HepG2 (cell line): ENCODE results near the gene LAPTM4A. TPM values are rescaled to one million over a fixed set of nuclear protein-coding genes. Genes with fewer than 3 reads are reported as not detected.
A peak's percentile ranks its signal among the peaks of the same experiment; 100 is the strongest.

ENCODE experiments used
- ADNP ChIP-seq: sonication (generic); formaldehyde crosslinking; IDR thresholded peaks from 2 replicates; pipeline ENCODE4 v1.4.0; 2020; ENCODE audit warnings: missing genetic modification reagents
- CBFB ChIP-seq: sonication (generic); formaldehyde crosslinking; IDR thresholded peaks from 2 replicates; pipeline ENCODE4 v1.4.0; 2020; ENCODE audit warnings: missing genetic modification reagents
- CC2D1A ChIP-seq: sonication (generic); formaldehyde crosslinking; IDR thresholded peaks from 2 replicates; pipeline ENCODE4 v1.8.1; 2023; ENCODE audit warnings: mild to moderate bottlenecking, missing genetic modification reagents
- DNMT1 ChIP-seq: sonication (generic); formaldehyde crosslinking; IDR thresholded peaks from 2 replicates; pipeline ENCODE4 v1.5.1; 2020; ENCODE audit warnings: mild to moderate bottlenecking, missing genetic modification reagents
- MEF2D ChIP-seq: sonication (generic); formaldehyde crosslinking; IDR thresholded peaks from 2 replicates; pipeline ENCODE4 v1.5.1; 2020; ENCODE audit warnings: mild to moderate bottlenecking, missing genetic modification reagents
- NFYB ChIP-seq: sonication (generic); formaldehyde crosslinking; IDR thresholded peaks from 2 replicates; pipeline ENCODE4 v1.4.0; 2020; ENCODE audit warnings: missing genetic modification reagents
- NR1H2 ChIP-seq: sonication (generic); formaldehyde crosslinking; IDR thresholded peaks from 2 replicates; pipeline ENCODE4 v1.8.1; 2022; ENCODE audit warnings: low read depth, missing genetic modification reagents, borderline replicate concordance
- ZBTB42 ChIP-seq: sonication (generic); formaldehyde crosslinking; IDR thresholded peaks from 2 replicates; pipeline ENCODE4 v1.5.0; 2020; ENCODE audit warnings: mild to moderate bottlenecking, missing genetic modification reagents
- ZNF350 ChIP-seq: sonication (generic); formaldehyde crosslinking; IDR thresholded peaks from 2 replicates; pipeline ENCODE4 v1.4.0; 2020; ENCODE audit warnings: mild to moderate bottlenecking, low read depth, missing genetic modification reagents, borderline replicate concordance
- ZNF383 ChIP-seq: sonication (generic); formaldehyde crosslinking; IDR thresholded peaks from 2 replicates; pipeline ENCODE4 v1.4.0; 2020; ENCODE audit warnings: missing genetic modification reagents, mild to moderate bottlenecking, borderline replicate concordance
- ZNF484 ChIP-seq: sonication (generic); formaldehyde crosslinking; IDR thresholded peaks from 2 replicates; pipeline ENCODE4 v1.5.1; 2020; ENCODE audit warnings: mild to moderate bottlenecking, low read depth, missing genetic modification reagents, borderline replicate concordance
- ZNF546 ChIP-seq: sonication (generic); formaldehyde crosslinking; conservative IDR thresholded peaks from 2 replicates; pipeline ENCODE4 v1.8.1; 2023; ENCODE audit warnings: mild to moderate bottlenecking, missing genetic modification reagents
- ZNF598 ChIP-seq: sonication (generic); formaldehyde crosslinking; IDR thresholded peaks from 2 replicates; pipeline ENCODE4 v1.5.1; 2020; ENCODE audit warnings: mild to moderate bottlenecking, missing genetic modification reagents, borderline replicate concordance
- ZNF629 ChIP-seq: sonication (generic); formaldehyde crosslinking; conservative IDR thresholded peaks from 2 replicates; pipeline ENCODE4 v1.5.0; 2020; ENCODE audit warnings: missing genetic modification reagents
- ZNF772 ChIP-seq: sonication (generic); formaldehyde crosslinking; IDR thresholded peaks from 2 replicates; pipeline ENCODE4 v1.5.0; 2020; ENCODE audit warnings: mild to moderate bottlenecking, missing genetic modification reagents
- polyA plus RNA-seq, 8 experiments: library from polyadenylated mRNA; depleted of rRNA in 3 of 8; stranded (reverse) in 7 of 8; unstranded in 1 of 8; fragments of >200 nt; fragmentation: Illumina TruSeq in 4 of 8; extraction: Trizol in 4 of 8; gene quantifications; 2 replicates each; pipeline versions ENCODE4 v1.2.1 to v1.2.3, GENCODE V29; 2011 to 2016; ENCODE audit warnings: low read depth in 4 of 8, missing spikeins in 1 of 8, mixed read lengths in 1 of 8; ENCODE audit not compliant: insufficient read depth in 1 of 8
- total RNA-seq, 5 experiments: library from RNA; depleted of rRNA; stranded (reverse); fragments of >200 nt; fragmentation: Illumina TruSeq; extraction: Trizol; gene quantifications; 2 replicates each; pipeline ENCODE4 v1.2.3, GENCODE V29; 2016; ENCODE audit warnings: low read depth in 1 of 5
- TF ChIP-seq, protein P1 (sequence below): sonication (generic); formaldehyde crosslinking; IDR thresholded peaks from 2 replicates; pipeline ENCODE4 v1.4.0; 2020; ENCODE audit warnings: missing genetic modification reagents
- TF ChIP-seq, protein P2 (sequence below): sonication (generic); formaldehyde crosslinking; IDR thresholded peaks from 2 replicates; pipeline ENCODE4 v1.4.0; 2020; ENCODE audit warnings: missing genetic modification reagents
- TF ChIP-seq, protein P3 (sequence below): sonication (generic); formaldehyde crosslinking; IDR thresholded peaks from 2 replicates; pipeline ENCODE4 v1.4.0; 2020; ENCODE audit warnings: low read depth, mild to moderate bottlenecking, missing genetic modification reagents
- TF ChIP-seq, protein P4 (sequence below): sonication (generic); formaldehyde crosslinking; IDR thresholded peaks from 2 replicates; pipeline ENCODE4 v1.4.0; 2020; ENCODE audit warnings: mild to moderate bottlenecking, missing genetic modification reagents
- TF ChIP-seq, protein P5 (sequence below): sonication (generic); formaldehyde crosslinking; IDR thresholded peaks from 2 replicates; pipeline ENCODE4 v1.8.1; 2022; ENCODE audit warnings: mild to moderate bottlenecking, missing genetic modification reagents

The LAPTM4A gene
- total and polyA plus RNA-seq, 2 of the 13 experiments (the other 11 are each of a cell fraction or from before 2014, with no cell fraction given) = 116 to 558 TPM

DNA sequence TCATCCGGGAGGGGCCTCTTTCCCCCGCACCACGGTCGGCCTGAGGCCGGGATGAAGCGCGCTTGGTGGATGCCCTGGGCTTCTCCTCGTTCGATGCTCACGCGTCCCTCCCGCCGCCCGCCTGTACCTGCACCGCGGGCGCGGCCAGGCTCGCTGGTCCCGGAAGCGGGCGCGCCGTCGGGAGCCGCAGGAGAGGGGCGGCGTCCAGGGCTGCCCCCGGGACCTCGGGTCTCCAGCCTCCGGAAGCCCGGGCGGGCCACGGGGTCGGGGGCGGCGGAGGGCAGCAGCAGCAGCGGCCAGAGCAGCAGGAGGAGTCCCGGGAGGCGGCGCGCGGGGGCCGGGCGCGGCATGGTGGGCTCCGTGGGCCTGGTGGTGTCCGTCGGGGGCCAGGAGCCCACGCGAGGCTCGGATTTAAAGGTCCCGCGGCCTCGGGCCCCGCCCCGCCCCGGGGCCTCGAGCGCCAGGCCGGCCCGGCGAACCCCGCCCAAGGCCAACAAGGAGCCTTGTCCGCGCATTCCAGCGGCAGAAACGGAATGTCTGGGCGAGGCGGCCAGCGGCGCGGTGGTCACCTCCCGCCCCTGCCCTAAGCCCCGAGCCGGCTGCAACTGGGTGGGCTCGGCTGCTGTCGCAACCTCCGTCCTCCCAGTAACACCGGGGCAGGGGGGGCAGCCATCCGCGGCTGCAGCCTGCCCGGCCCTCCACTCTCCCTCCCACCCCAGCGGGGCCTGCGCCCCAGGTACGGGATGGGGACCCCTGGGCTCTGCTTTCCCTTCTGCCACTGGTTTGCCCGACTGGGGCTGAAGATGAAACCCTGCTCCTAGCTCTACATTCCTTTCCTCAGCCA is 38.9 kb downstream of the LAPTM4A start, which contains the start of gene MATN3 (continued):
- TF ChIP-seq, protein P1, sequence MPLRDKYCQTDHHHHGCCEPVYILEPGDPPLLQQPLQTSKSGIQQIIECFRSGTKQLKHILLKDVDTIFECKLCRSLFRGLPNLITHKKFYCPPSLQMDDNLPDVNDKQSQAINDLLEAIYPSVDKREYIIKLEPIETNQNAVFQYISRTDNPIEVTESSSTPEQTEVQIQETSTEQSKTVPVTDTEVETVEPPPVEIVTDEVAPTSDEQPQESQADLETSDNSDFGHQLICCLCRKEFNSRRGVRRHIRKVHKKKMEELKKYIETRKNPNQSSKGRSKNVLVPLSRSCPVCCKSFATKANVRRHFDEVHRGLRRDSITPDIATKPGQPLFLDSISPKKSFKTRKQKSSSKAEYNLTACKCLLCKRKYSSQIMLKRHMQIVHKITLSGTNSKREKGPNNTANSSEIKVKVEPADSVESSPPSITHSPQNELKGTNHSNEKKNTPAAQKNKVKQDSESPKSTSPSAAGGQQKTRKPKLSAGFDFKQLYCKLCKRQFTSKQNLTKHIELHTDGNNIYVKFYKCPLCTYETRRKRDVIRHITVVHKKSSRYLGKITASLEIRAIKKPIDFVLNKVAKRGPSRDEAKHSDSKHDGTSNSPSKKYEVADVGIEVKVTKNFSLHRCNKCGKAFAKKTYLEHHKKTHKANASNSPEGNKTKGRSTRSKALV (CRISPR knock-in tag) = peak; percentile 33; the same call in 1 of the 2 replicates
- peak; percentile 37; the same call in 1 of the 2 replicates for TF ChIP-seq CBFB (CRISPR knock-in tag)
- no peak for TF ChIP-seq ZBTB42 (CRISPR knock-in tag)
- TF ChIP-seq, protein P2, sequence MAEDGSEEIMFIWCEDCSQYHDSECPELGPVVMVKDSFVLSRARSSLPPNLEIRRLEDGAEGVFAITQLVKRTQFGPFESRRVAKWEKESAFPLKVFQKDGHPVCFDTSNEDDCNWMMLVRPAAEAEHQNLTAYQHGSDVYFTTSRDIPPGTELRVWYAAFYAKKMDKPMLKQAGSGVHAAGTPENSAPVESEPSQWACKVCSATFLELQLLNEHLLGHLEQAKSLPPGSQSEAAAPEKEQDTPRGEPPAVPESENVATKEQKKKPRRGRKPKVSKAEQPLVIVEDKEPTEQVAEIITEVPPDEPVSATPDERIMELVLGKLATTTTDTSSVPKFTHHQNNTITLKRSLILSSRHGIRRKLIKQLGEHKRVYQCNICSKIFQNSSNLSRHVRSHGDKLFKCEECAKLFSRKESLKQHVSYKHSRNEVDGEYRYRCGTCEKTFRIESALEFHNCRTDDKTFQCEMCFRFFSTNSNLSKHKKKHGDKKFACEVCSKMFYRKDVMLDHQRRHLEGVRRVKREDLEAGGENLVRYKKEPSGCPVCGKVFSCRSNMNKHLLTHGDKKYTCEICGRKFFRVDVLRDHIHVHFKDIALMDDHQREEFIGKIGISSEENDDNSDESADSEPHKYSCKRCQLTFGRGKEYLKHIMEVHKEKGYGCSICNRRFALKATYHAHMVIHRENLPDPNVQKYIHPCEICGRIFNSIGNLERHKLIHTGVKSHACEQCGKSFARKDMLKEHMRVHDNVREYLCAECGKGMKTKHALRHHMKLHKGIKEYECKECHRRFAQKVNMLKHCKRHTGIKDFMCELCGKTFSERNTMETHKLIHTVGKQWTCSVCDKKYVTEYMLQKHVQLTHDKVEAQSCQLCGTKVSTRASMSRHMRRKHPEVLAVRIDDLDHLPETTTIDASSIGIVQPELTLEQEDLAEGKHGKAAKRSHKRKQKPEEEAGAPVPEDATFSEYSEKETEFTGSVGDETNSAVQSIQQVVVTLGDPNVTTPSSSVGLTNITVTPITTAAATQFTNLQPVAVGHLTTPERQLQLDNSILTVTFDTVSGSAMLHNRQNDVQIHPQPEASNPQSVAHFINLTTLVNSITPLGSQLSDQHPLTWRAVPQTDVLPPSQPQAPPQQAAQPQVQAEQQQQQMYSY (CRISPR knock-in tag) = no peak
- TF ChIP-seq ZNF383 = no peak
- TF ChIP-seq ZNF629 (CRISPR knock-in tag) = no peak
- TF ChIP-seq, protein P3, sequence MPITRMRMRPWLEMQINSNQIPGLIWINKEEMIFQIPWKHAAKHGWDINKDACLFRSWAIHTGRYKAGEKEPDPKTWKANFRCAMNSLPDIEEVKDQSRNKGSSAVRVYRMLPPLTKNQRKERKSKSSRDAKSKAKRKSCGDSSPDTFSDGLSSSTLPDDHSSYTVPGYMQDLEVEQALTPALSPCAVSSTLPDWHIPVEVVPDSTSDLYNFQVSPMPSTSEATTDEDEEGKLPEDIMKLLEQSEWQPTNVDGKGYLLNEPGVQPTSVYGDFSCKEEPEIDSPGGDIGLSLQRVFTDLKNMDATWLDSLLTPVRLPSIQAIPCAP (CRISPR knock-in tag) = no peak
- no peak; the same call in 1 of the 2 replicates for TF ChIP-seq ZNF350 (CRISPR knock-in tag)
- TF ChIP-seq ZNF546 (CRISPR knock-in tag) = peak; percentile 25; the same call in 1 of the 2 replicates
- no peak; the same call in 1 of the 2 replicates for TF ChIP-seq NFYB
- TF ChIP-seq DNMT1 (CRISPR knock-in tag) = no peak
- TF ChIP-seq CC2D1A (CRISPR knock-in tag) = no peak
- no peak for TF ChIP-seq NR1H2 (CRISPR knock-in tag)
- no peak for TF ChIP-seq ZNF484 (CRISPR knock-in tag)
- TF ChIP-seq ADNP = no peak
- TF ChIP-seq, protein P4, sequence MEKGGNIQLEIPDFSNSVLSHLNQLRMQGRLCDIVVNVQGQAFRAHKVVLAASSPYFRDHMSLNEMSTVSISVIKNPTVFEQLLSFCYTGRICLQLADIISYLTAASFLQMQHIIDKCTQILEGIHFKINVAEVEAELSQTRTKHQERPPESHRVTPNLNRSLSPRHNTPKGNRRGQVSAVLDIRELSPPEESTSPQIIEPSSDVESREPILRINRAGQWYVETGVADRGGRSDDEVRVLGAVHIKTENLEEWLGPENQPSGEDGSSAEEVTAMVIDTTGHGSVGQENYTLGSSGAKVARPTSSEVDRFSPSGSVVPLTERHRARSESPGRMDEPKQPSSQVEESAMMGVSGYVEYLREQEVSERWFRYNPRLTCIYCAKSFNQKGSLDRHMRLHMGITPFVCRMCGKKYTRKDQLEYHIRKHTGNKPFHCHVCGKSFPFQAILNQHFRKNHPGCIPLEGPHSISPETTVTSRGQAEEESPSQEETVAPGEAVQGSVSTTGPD = no peak
- 0 out of 2 replicates have a peak, but pooled peaks have one; percentile 1 for TF ChIP-seq ZNF598 (CRISPR knock-in tag)
- TF ChIP-seq, protein P5, sequence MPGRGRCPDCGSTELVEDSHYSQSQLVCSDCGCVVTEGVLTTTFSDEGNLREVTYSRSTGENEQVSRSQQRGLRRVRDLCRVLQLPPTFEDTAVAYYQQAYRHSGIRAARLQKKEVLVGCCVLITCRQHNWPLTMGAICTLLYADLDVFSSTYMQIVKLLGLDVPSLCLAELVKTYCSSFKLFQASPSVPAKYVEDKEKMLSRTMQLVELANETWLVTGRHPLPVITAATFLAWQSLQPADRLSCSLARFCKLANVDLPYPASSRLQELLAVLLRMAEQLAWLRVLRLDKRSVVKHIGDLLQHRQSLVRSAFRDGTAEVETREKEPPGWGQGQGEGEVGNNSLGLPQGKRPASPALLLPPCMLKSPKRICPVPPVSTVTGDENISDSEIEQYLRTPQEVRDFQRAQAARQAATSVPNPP = no peak; the same call in 1 of the 2 replicates
- peak; percentile 57; the same call in 1 of the 2 replicates for TF ChIP-seq ZNF772 (CRISPR knock-in tag)
- TF ChIP-seq MEF2D (CRISPR knock-in tag) = no peak
